Measurements from ENCODE around the gene FAM13B.
A peak's percentile ranks its signal among the peaks of the same experiment; 100 is the strongest.
"Not testable (repeated sequence)": the region's sequence is repeated elsewhere in the genome, so short reads cannot be mapped to it uniquely, and the experiment has no call there.

Gene FAM13B

GRCh38 chr5:138035605-138036537 is 3.0 kb upstream of the FAM13B start:
- DNase-seq (ENCODE audit: low read depth in 2 of 2), result peak; percentile 13 to 31

GRCh38 chr5:138033907-138034306 is 1.0 kb upstream of the FAM13B start:
- DNase-seq (ENCODE audit: low read depth in 2 of 2), result no peak

GRCh38 chr5:138033386-138033808 is 518 bp upstream of the FAM13B start:
- DNase-seq (ENCODE audit: low read depth in 2 of 2), result no peak

- peak in 1 of 2 donors; percentile 13 for DNase-seq (ENCODE audit: low read depth in 2 of 2)
Measured at GRCh38 chr5:138032028-138032571, 779 bp downstream of the FAM13B start.

GRCh38 chr5:138029944-138030343 is 2.9 kb downstream of the FAM13B start:
- no peak for DNase-seq (ENCODE audit: low read depth in 2 of 2)

GRCh38 chr5:138029501-138029900 is 3.4 kb downstream of the FAM13B start:
- DNase-seq (ENCODE audit: low read depth in 2 of 2), result no peak

- DNase-seq (ENCODE audit: low read depth in 2 of 2), result no peak
Measured at GRCh38 chr5:138028971-138029365, 3.9 kb downstream of the FAM13B start.

- not testable (repeated sequence) for DNase-seq (ENCODE audit: low read depth in 2 of 2)
Measured at GRCh38 chr5:138028262-138028970, 4.5 kb downstream of the FAM13B start.

GRCh38 chr5:138026793-138027192 is 6.1 kb downstream of the FAM13B start:
- not testable (repeated sequence) for DNase-seq (ENCODE audit: low read depth in 2 of 2)

GRCh38 chr5:138025285-138025684 is 7.6 kb downstream of the FAM13B start:
- no peak for DNase-seq (ENCODE audit: low read depth in 2 of 2)

- DNase-seq (ENCODE audit: low read depth in 2 of 2), result no peak
Measured at GRCh38 chr5:138024117-138024516, 8.8 kb downstream of the FAM13B start.

GRCh38 chr5:138022912-138023311 is 10.0 kb downstream of the FAM13B start:
- no peak for DNase-seq (ENCODE audit: low read depth in 2 of 2)

- no peak for DNase-seq (ENCODE audit: low read depth in 2 of 2)
Measured at GRCh38 chr5:138021771-138022170, 11.1 kb downstream of the FAM13B start.

- DNase-seq (ENCODE audit: low read depth in 2 of 2), result no peak
Measured at GRCh38 chr5:138018849-138019248, 14.0 kb downstream of the FAM13B start.

GRCh38 chr5:138015916-138016315 is 17.0 kb downstream of the FAM13B start:
- DNase-seq (ENCODE audit: low read depth in 2 of 2), result no peak

- DNase-seq (ENCODE audit: low read depth in 2 of 2), result no peak
Measured at GRCh38 chr5:138011991-138012390, 20.9 kb downstream of the FAM13B start.

- DNase-seq (ENCODE audit: low read depth in 2 of 2), result no peak
Measured at GRCh38 chr5:138000102-138000723, 32.7 kb downstream of the FAM13B start.

GRCh38 chr5:137997726-137998213 is 35.1 kb downstream of the FAM13B start:
- no peak for DNase-seq (ENCODE audit: low read depth in 2 of 2)

GRCh38 chr5:137995749-137996128 is 37.1 kb downstream of the FAM13B start:
- DNase-seq (ENCODE audit: low read depth in 2 of 2), result no peak

GRCh38 chr5:137995077-137995748 is 37.7 kb downstream of the FAM13B start:
- DNase-seq (ENCODE audit: low read depth in 2 of 2), result no peak

- DNase-seq (ENCODE audit: low read depth in 2 of 2), result no peak
Measured at GRCh38 chr5:137994556-137994955, 38.3 kb downstream of the FAM13B start.
